HG02623 (cell line): ENCODE results near the gene TRABD2B.

Experiments
- ATAC-seq: cut with Tn5 transposase; IDR thresholded peaks from one replicate; pipeline ENCODE4 v1.9.1; 2021; ENCODE audit warnings: moderate library complexity; ENCODE audit not compliant: unreplicated experiment

The TRABD2B gene

GRCh38 chr1:47855230-47855629 lies 142.0 kb downstream of the TRABD2B start:
- ATAC-seq = no peak

DNA sequence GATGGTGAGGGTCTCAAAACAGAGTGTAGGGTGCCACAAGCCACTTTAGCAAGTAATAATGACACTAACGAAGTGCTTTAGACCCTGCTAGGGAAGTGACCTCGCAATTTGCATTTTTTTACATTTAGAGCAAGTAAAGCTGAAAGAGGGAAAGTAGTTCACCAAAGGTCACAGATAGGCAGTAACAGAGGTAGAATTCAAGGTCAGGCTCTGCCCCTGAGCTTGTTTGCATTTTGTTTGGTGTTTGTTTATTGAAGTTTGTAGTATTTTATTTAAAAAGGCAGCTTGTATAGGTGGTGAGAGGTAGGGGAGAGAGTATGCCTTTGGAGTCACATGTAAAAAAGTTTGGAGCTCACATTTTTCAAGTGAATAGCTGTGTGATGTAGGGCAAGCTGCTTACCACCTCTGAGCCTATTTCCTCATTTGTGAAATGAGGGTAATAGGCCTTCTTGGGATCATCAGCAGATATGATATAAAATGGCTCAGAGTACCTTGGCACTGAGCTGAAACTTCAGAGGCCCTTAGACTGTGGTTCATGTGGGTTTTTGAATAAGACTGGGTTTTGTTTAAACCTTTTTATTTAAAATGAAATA lies 142.5 kb downstream of the TRABD2B start:
- no peak for ATAC-seq

DNA sequence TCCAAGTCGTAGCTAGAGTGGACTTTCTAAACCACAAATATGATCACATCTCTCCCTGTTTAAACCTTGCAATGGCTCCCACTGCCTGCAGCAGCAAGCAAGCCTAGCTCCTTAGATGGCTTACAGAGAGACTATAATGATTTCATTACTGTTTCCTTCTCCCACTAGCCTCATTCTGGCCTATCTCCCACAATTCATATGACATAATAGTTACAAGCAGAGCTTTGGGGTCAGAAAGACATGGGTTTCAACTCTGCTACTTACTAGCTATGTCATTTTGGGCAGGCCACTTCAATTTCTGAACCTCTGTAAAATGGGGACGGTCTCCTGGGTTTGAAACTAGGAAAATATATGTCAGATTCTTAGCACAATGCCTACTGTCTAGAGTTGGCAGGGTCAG lies 143.3 kb downstream of the TRABD2B start:
- ATAC-seq = no peak

- ATAC-seq = no peak
Observed at GRCh38 chr1:47853059-47853458, 144.1 kb downstream of the TRABD2B start.

DNA sequence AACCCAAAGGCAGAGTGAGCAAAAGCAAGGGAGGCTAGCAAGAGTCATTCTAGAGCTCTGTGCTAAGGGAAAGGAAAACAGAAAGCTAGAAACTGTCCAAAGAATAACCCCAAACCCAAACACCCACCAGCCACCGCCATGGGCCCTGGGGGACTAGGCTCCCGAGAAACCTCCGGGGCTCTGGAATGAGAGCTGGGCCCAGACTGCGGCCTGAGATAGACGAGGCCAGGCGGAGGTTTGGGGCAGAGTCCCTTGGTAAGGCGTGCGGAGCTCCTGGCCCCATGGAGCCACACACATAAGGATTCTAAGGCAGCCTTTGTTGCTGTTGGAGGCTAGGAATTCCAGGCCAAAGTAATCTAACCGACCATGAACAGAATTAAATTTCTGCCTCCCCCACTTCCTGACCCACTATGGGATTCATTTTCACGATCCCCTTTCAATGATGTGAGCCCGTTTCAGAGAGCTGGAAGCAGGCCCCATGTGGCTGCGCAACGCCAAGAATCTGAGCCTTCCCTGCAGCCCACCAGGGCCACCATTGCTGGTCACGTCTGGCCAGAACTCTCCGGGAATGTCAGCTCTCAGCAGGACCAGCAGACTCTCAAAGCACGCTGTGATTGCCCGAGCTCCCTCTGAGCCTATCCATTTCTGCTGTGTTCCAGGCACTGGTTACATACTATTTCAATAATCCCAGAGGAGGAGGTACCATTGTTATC lies 145.0 kb downstream of the TRABD2B start:
- ATAC-seq = no peak

DNA sequence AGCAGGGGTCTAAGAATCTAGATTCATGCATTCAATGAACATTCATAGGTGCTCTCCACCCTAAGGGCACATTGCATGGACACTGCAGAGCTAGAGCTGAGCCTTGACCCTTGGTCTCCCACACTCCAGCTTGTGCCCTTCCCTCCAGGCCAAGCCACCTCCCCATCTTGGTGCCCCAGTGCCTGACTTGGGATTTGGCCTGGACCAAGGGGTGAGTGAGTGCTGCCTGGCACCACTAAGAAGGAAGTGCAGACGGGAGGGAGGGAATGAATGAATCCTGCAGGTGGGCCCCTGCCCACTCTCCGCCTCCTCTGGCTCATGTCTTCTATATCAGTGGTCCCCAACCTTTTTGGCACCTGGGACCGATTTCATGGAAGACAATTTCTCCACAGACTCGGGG lies 146.7 kb downstream of the TRABD2B start:
- no peak for ATAC-seq

DNA sequence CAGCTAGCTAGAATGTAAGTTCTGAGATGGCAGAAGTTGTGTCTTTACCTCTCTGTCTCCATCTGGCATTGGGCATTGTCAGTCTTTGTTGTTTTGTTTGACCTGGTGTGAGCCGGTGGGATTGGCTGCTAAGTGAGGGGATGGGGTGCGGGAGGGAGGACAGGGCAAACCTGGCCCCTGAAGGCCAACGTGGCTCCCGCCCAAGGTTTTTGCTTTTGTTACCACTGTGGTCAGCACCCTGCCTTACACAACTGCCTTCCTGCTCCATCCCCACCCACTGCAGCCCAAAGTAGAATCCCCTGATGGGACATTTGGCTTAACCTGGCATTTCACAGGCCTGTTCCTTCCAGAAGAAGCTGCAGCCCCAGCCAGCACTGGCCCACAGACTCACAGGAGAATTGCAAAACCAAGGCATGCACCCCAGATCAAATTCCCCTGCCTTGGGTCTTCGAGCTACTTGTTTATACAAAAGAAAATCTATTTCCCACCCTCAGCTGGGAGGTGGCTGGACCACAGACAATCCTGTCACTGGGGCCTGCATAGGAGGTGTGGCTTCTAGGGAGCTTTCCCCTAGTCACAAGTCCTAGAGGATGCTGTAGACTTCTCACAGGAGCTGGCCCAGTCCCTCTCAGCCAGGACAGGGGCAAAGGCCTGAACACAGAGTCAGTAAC lies 147.5 kb downstream of the TRABD2B start:
- no peak for ATAC-seq

DNA sequence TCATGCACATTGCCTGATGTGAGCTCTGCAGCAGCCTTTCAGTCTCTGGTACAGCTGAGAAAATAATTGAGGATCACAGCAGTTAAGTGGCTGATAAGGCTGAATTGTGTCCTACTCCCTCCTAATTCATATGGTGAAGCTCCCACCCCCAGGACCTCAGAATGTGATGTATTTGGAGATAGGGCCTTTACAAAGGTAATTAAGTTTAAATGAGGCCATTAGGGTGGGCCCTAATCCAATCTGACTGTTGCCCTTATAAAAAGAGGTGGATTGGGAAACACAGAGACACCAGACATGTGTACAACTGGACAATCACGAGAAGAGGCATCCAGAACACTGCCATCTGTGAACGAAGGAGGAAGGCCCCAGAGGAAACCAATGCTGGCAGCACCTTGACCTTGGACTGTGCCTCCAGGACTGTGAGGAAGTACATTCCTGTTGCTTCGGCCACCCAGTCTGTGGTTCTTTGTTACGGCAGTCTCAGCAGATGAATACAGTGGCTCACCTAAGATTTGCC lies 148.1 kb downstream of the TRABD2B start:
- ATAC-seq = no peak

DNA sequence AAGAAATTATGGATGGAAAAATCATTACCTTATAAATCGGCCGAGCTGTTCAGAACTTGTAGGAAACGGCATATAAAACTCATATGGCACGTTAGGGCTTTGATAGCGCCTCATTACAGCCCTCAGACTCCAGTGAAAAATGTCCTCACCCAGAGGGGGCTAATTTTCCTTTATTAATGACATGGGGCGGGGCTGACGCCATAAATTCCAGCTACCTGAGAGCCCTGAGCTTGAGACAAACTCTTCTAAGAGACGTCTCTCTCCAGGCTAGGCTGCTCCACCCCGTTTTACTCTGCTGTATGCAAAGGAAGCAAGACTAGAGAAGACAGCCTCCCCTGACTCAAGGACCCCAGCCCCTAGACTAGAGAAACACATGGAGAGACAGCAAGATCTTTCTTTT lies 149.4 kb downstream of the TRABD2B start:
- ATAC-seq = no peak

GRCh38 chr1:47844558-47844955 lies 152.6 kb downstream of the TRABD2B start:
- no peak for ATAC-seq

- ATAC-seq = no peak
Observed at GRCh38 chr1:47843781-47844557, 153.2 kb downstream of the TRABD2B start.

DNA sequence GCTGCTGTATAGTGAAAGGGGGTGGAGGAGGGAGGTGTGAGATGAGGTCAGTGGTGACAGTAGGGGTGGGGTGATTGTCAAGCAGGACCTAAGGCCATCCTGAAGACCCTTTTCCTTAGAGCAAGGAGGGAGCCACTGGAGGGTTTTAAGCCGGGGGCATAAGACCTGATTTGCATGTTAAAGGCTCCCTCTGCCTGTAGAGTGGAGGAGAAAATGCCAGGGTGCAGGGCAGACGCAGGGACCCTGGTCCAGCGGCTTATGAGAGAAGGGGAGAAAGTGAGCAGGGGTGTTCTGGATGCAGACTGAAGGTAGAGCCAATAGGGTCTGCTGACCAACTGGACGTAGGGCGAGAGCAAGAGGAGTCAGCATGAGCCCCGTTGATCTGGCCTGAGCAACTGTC lies 154.1 kb downstream of the TRABD2B start:
- no peak for ATAC-seq

GRCh38 chr1:47842228-47842919 lies 154.8 kb downstream of the TRABD2B start:
- ATAC-seq = no peak

DNA sequence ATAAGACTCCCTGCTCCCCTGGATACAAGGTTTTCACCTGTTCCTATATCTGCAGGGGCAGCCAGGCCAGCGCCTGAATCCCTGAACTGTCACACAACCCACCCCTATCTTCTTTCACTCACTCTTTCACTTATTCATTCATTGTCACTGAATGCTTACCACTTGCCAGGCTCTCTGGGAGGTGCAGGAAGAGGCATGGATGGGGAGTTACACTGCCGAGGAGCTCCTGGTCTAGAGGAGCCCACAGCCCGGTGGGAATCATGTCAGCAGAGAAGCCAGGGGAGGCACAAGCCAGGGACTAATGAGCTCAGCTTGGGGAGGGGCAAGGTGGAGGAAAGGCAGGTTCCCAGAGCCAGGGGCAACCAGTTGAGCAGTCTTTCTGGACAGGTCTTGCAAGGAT lies 155.8 kb downstream of the TRABD2B start:
- ATAC-seq = no peak

DNA sequence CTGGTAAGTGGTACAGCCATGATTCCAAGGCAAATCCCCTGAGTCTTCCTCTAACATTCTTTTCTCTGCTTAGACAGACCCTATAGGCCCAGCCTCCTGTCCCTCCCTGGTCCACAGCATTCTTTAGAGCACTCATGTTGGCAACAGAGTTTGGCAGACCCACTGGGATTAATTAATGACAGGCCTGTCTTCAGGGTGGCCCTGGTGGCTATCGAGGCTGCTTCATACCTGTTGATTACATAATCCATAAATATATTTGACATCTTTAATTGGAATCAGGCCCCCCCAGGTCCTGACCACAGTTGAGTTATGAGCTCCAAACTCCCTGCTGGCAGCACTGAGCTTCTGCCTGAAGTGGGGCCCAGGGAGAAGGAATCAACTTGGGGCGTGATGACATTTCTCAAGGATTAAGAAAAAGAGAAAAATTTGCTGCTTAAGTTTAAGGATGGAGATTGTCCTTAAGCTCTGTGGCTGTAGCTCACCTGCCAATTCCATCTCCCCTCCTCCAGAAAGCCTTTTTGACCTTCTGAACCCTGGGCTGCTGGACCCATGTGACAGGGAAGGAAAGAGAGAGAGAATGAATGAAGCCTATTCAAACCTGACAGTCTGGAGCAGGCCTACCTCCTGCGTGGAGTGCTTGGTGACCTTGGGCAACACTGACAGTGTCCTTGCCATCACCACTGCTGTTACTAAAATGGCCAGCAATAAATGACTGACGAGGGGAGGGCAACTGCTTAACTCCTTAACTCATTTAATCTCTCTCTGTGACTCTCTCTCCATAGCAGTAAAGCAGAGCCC lies 156.6 kb downstream of the TRABD2B start:
- ATAC-seq = no peak

DNA sequence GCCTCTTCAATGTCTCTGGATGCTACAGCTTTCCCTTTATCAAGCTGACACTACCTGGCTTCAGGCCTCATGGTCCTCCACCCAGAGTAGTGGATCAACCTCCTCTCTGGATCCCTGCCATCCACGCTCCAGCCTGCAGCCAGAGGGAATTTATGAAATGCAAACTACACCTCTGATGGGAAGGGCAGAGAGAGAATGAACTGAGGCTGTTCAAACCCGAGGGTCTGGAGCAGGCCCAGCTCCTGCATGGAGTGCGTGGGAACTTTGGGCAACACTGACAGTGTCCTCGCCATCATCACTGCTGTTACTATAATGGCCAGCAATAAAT lies 157.8 kb downstream of the TRABD2B start:
- ATAC-seq = no peak

DNA sequence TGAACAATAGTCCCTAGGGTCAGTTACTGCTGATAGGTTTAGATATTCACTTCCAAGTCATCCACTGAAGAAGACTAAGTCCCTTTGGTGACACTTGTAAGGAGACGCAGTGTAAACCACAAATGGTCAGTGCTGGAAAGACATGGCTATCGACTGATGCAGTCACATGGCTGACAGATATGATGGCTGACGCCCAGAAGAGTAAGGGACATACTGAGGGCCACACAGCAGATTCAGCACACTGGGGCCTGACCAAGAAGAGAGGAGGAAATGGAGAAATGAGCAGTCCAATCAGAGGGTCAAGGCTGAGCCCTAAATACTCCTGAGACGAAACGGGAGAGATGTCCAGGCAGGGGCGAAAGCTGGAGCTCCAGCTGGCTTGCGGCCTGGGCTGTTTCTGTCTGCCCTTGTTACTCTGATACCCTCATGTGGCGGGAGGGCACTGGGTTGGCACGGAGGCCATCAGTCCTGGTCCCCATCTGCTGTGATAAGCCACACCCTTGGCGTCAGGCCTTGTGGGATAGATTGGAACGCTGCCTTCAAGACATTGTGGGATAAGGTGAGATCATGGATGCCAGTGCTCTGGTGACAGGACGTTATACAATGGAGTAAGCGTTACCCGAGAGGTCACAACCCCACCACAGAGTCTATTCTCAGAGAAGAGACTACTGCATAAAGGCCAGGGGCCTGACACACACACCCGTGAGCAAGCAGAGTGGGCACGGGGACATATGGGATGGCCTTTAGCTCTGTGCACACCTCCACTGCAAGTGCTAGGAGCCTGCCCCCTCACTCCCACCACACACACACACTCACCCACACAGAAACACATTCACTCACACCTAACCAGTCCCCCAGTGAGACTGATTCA lies 158.4 kb downstream of the TRABD2B start:
- no peak for ATAC-seq

GRCh38 chr1:47837866-47838561 lies 159.2 kb downstream of the TRABD2B start:
- ATAC-seq = no peak
